Sigmoid colon (tissue), 7 donors: ENCODE results near the gene ACAP2. TPM values are rescaled to one million over a fixed set of nuclear protein-coding genes. Genes with fewer than 3 reads are reported as not detected.

Experiments
- DNase-seq: peaks from one replicate; pipeline ENCODE4 v3.0.0-alpha.2; 2019
- H3K27ac ChIP-seq, 4 donors: fragments of 200-600 bp; sonication (generic); one replicate each; pipeline ENCODE4 v1.5.1; 2016 to 2019; ENCODE audit warnings: mild to moderate bottlenecking in 1 of 4
- H3K27me3 ChIP-seq, 3 donors: fragments of 200-600 bp; sonication (generic); one replicate each; pipeline ENCODE4 v1.5.1; 2019; ENCODE audit warnings: mild to moderate bottlenecking in 1 of 3
- H3K36me3 ChIP-seq, 4 donors: fragments of 200-600 bp; sonication (generic); one replicate each; pipeline ENCODE4 v1.5.1; 2016 to 2019
- H3K4me1 ChIP-seq, 4 donors: fragments of 200-600 bp; sonication (generic); one replicate each; pipeline ENCODE4 v1.5.1; 2017 to 2019
- H3K4me3 ChIP-seq, 4 donors: fragments of 200-600 bp; sonication (generic); one replicate each; pipeline ENCODE4 v1.5.1; 2017 to 2019; ENCODE audit warnings: mild to moderate bottlenecking in 2 of 4, moderate library complexity in 1 of 4
- H3K9me3 ChIP-seq, 4 donors: fragments of 200-600 bp in 3 of 4; sonication (generic) in 3 of 4; one replicate each; pipeline versions ENCODE4 v1.5.1 to v1.6.1; 2013 to 2019
- CTCF ChIP-seq, 4 experiments: fragments of 450-650 bp in 3 of 4; fragments of 200-600 bp in 1 of 4; IDR thresholded peaks; one replicate each; pipeline ENCODE4 v1.5.1; 2016 to 2019; ENCODE audit warnings: antibody characterized with exemption in 4 of 4, mild to moderate bottlenecking in 3 of 4, moderate library complexity in 2 of 4
- EP300 ChIP-seq, 4 donors: sonication (generic); formaldehyde crosslinking; IDR thresholded peaks; one replicate each; pipeline ENCODE4 v1.6.1; 2017; ENCODE audit warnings: antibody characterized with exemption in 4 of 4
- POLR2A ChIP-seq, 2 donors: fragments of 450-650 bp; IDR thresholded peaks; one replicate each; pipeline ENCODE4 v1.6.1; 2016; ENCODE audit warnings: antibody characterized with exemption in 2 of 2, mild to moderate bottlenecking in 2 of 2, moderate library complexity in 2 of 2
- POLR2AphosphoS5 ChIP-seq, 4 donors: sonication (generic); formaldehyde crosslinking; IDR thresholded peaks; one replicate each; pipeline ENCODE4 v1.6.1; 2017; ENCODE audit warnings: antibody characterized with exemption in 4 of 4
- WGBS, 2 donors: extraction: QIAGEN DNeasy Blood & Tissue Kit; methylation state at CpG; one replicate each; pipeline ENCODE4 v1.1.7; 2013; 5-methylcytosine and 5-hydroxymethylcytosine counted together
- intact Hi-C: fragments of 100-400 bp; cut with DNase I; formaldehyde crosslinking; loops from one replicate; pipeline ENCODE4 v1.15.1; 2023
- polyA plus RNA-seq, 3 donors: library from polyadenylated mRNA; stranded (reverse); fragments of 200-250 nt; gene quantifications; one replicate each; pipeline ENCODE4 v1.2.3, GENCODE V29; 2013
- total RNA-seq, 4 donors: library from RNA; depleted of rRNA; stranded (reverse); fragments of >200 nt; gene quantifications; one replicate each; pipeline ENCODE4 v1.1.0, GENCODE V29; 2016
- donor health status: healthy with polysubstance abuse.
- donor health status: Bipolar disorder and iron deficiency.
- donor health status: healthy.

Gene ACAP2
- total and polyA plus RNA-seq, 7 donors, result 12.0 to 57.1 (median 28.0) TPM

GRCh38 chr3:195282961-195283360 lies 159.9 kb downstream of the ACAP2 start:
- Histone ChIP-seq H3K27ac (no peak overlapping the region), H3K9me3 (no peaks in the 10 kb centered on the region), H3K4me3 (no peak overlapping the region), H3K36me3 (peaks cover 0 to 66% (median 5%) of the 10 kb centered on the region in 4 donors), H3K27me3 (no peaks in the 10 kb centered on the region), H3K4me1 (no peaks in the 10 kb centered on the region)
- WGBS, 2 donors, result 13 to 56% methylated on average over 8 of the region's 8 CpGs
- intact Hi-C loops, result no loop called here
- no peak for DNase-seq
- TF ChIP-seq POLR2AphosphoS5 (IDR thresholded peaks at IDR 0.05) (no peak), POLR2A (IDR thresholded peaks at IDR 0.05) (no peak), EP300 (IDR thresholded peaks at IDR 0.05) (no peak), CTCF (IDR thresholded peaks at IDR 0.05) (no peak)

DNA sequence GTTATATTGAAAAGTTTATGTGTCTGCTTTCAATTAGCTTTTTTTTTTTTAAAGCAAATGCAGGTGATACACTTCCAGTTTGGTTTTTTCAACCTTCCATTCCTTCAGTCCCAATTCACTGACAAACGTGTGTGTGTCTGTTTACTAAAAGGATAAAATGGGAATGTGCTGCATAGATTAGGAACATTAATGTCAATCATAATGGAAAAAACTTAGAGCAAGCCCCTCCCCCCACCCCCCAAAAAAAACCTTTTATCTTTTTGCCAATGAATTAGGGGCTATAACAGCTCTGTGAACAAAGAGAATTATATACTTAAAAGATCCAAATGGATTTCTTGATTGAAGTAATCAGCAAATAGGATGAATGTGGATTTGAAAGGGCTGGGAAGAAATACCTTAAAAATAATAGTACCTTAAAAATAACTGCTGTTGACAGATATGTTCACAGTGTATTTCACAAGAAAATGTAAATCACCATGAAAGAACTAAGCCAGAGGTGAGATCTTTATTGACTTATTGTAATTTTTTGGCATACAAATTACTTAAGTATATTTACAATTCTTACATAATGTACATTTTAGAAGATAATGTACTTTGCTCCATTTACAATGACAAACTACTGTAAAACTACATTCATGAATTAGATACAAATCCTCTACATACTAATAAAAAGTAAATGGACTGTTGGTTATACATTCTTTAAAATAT lies 168.4 kb downstream of the ACAP2 start:
- no peak overlapping the region for H3K27ac ChIP-seq
- 21 to 38% methylated on average over 1 of the region's 1 CpG for WGBS, 2 donors
- no peak for TF ChIP-seq POLR2AphosphoS5 (IDR thresholded peaks at IDR 0.05)
- no peak for TF ChIP-seq POLR2A (IDR thresholded peaks at IDR 0.05)
- TF ChIP-seq CTCF (IDR thresholded peaks at IDR 0.05), result no peak
- TF ChIP-seq EP300 (IDR thresholded peaks at IDR 0.05), result no peak
- intact Hi-C loops, result loop anchor here (5.0 kb wide), 1 partner anchor 168 kb away; the partner anchor contains the start of gene ACAP2
- no peaks in the 10 kb centered on the region for H3K9me3 ChIP-seq
- peaks cover 0 to 17% (median 14%) of the 10 kb centered on the region in 4 donors for H3K4me1 ChIP-seq
- no peak for DNase-seq
- H3K4me3 ChIP-seq, result no peak overlapping the region
- H3K36me3 ChIP-seq, result peaks cover 0 to 20% (median 0%) of the 10 kb centered on the region in 4 donors
- H3K27me3 ChIP-seq, result no peaks in the 10 kb centered on the region

GRCh38 chr3:195271410-195272243 lies 171.2 kb downstream of the ACAP2 start:
- Histone ChIP-seq H3K4me1 (peaks cover 0 to 24% (median 20%) of the 10 kb centered on the region in 4 donors), H3K27ac (peak overlapping the region; percentile 85 to 94 (median 91)), H3K4me3 (peak overlapping the region; percentile 52 to 89 (median 74)), H3K36me3 (peaks cover 0 to 4% (median under 1%) of the 10 kb centered on the region in 4 donors), H3K27me3 (no peaks in the 10 kb centered on the region), H3K9me3 (no peaks in the 10 kb centered on the region)
- DNase-seq, result peak; percentile 92
- TF ChIP-seq EP300 (IDR thresholded peaks at IDR 0.05) (no peak), CTCF (IDR thresholded peaks at IDR 0.05) (peak; percentile 90 to 94 (median 93)), POLR2A (IDR thresholded peaks at IDR 0.05) (no peak), POLR2AphosphoS5 (IDR thresholded peaks at IDR 0.05) (peak in 3 of 4 donors; percentile 17 to 57 (median 32))
- intact Hi-C loops, result loop anchor here (1.0 to 5.0 kb wide), 2 partner anchors 171 to 251 kb away; partner anchors contain the start of gene ACAP2
- WGBS, 2 donors, result 1% methylated on average over 30 of the region's 30 CpGs

- Histone ChIP-seq H3K27me3 (no peaks in the 10 kb centered on the region), H3K4me1 (peaks cover 0 to 24% (median 20%) of the 10 kb centered on the region in 4 donors), H3K9me3 (no peaks in the 10 kb centered on the region), H3K4me3 (peak within 1 kb of the TSS; percentile 52 to 89 (median 74)), H3K27ac (peak within 1 kb of the TSS; percentile 85 to 94 (median 91)), H3K36me3 (peaks cover 0 to 6% (median 2%) of the 10 kb centered on the region in 4 donors)
- no peak for TF ChIP-seq EP300 (IDR thresholded peaks at IDR 0.05)
- peak in 1 of 4 donors; percentile 28 for TF ChIP-seq POLR2AphosphoS5 (IDR thresholded peaks at IDR 0.05)
- peak in 1 of 4 experiments; percentile 71 for TF ChIP-seq CTCF (IDR thresholded peaks at IDR 0.05)
- no peak for TF ChIP-seq POLR2A (IDR thresholded peaks at IDR 0.05)
- 0% methylated on average over 75 of the region's 75 CpGs for WGBS, 2 donors
- peak; percentile 91 for DNase-seq
- intact Hi-C loops, result loop anchor here (1.0 to 5.0 kb wide), 2 partner anchors 171 to 251 kb away; partner anchors contain the start of gene ACAP2
Measured at GRCh38 chr3:195270817-195271409, 171.9 kb downstream of the ACAP2 start, which contains the start of gene XXYLT1. XXYLT1 (minus strand) TSS chr3:195271159; CDS start chr3:195271058, 101 bp downstream.
